Activated CD8-positive, alpha-beta memory T cell treated with anti-CD3 and anti-CD28 coated beads, Interleukin-2, amount 50 U/mL, for 48 hours (primary cell): ENCODE measurements around the gene ABHD1.
"Not testable (repeated sequence)": the region's sequence is repeated elsewhere in the genome, so short reads cannot be mapped to it uniquely, and the experiment has no call there.

Experiments used
- DNase-seq: peaks from one replicate; pipeline ENCODE4 v3.0.0-alpha.2; 2020

Gene ABHD1

GRCh38 chr2:27175330-27175729 is 51.7 kb downstream of the ABHD1 start:
- no peak for DNase-seq

- not testable (repeated sequence) for DNase-seq
These were observed 52.2 kb downstream of the ABHD1 start for GRCh38 chr2:27175781-27176180.

GRCh38 chr2:27177441-27178351 is 54.1 kb downstream of the ABHD1 start:
- DNase-seq, result no peak

GRCh38 chr2:27178469-27178868 is 54.9 kb downstream of the ABHD1 start:
- DNase-seq, result no peak

- no peak for DNase-seq
These were observed 55.9 kb downstream of the ABHD1 start for GRCh38 chr2:27179344-27180000.
